Neural crest cell (in vitro differentiated cells): ENCODE measurements around the gene SLC38A5. TPM values are rescaled to one million over a fixed set of nuclear protein-coding genes. Genes with fewer than 3 reads are reported as not detected.

Source experiments
- DNase-seq: peaks from one replicate; pipeline ENCODE4 v3.0.0; 2021; ENCODE audit warnings: low read depth, mixed read lengths, low spot score
- H3K27ac Mint-ChIP-seq: one replicate; pipeline ENCODE4 v1.8.0; 2021; ENCODE audit warnings: mild to moderate bottlenecking, mixed read lengths; ENCODE audit not compliant: unreplicated experiment
- H3K27me3 Mint-ChIP-seq: 2 replicates; pipeline ENCODE4 v1.8.0; 2021; ENCODE audit warnings: low read depth, mild to moderate bottlenecking, mixed read lengths
- H3K36me3 Mint-ChIP-seq: 2 replicates; pipeline ENCODE4 v1.8.0; 2021; ENCODE audit warnings: low read depth, mild to moderate bottlenecking, mixed read lengths
- H3K4me1 Mint-ChIP-seq: 2 replicates; pipeline ENCODE4 v1.8.0; 2021; ENCODE audit warnings: mixed read lengths
- H3K4me3 Mint-ChIP-seq: one replicate; pipeline ENCODE4 v1.8.0; 2021; ENCODE audit warnings: mild to moderate bottlenecking, mixed read lengths
- H3K9me3 Mint-ChIP-seq: 2 replicates; pipeline ENCODE4 v1.8.0; 2021; ENCODE audit warnings: mixed read lengths
- total RNA-seq: library from RNA; stranded (reverse); gene quantifications from 2 replicates; pipeline ENCODE4 v1.2.1, GENCODE V29; 2021
- TF ChIP-seq, protein P1 (sequence below): fragments of 200-600 bp; sonication (generic); conservative IDR thresholded peaks from 2 replicates; pipeline ENCODE4 v1.5.0; 2021; ENCODE audit warnings: antibody characterized with exemption, mild to moderate bottlenecking

Gene SLC38A5
- total RNA-seq, 1 donor from 2014 or later, result 8.8 TPM

DNA sequence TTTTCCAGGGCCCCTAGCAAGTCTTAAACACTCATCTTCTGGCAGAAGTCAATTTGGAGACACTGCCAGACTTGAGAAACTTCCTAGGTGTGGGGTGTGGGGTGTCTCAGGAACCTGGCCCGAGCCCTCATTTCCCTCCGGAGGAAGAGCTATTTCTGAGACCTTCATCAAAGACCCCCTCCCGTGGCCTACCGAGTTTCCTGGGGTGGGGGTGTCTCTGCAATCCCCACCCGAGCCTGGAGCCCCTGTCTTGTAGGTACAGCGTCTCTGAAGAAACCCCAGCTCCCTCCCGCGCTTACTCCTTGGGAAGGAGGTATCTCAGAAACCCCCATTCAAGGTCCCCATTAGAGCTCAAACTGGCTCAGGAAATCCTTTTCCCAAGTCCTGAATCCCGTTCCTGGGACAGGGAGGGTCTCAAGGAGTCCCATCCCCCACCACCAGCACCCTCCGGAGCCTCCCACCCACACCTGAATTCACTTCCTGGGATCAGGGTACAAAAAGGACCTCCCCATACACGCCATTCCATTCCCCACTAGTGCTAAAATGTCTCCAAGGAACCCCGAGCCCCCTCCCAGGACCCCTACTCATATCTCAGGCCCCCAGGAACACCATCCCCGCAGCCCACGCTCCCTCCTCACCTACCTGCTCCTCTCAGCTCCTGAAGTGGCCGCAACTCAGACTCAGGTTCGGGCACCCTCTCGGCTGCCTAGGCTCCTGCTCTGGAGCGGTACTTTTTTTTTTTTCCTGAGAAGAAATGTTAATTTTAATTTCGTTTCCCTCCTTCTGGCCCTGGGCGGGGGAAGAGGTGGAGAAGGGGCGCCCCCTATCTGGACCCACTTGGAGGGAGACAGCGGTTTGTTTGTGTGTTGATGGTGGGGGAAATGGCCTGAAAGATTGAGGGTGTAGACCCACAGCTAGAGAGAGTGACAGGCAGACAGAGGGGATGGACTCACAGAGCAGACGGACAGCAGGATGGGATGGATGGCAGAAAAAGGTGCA, 1.1 kb downstream of the SLC38A5 start:
- Mint-ChIP-seq H3K4me1 (peaks cover 18% of the 10 kb centered on the region), H3K27ac (no peak overlapping the region), H3K9me3 (no peaks in the 10 kb centered on the region), H3K27me3 (peaks cover 33% of the 10 kb centered on the region), H3K36me3 (peaks cover 6% of the 10 kb centered on the region), H3K4me3 (peak overlapping the region; percentile 32)
- no peak for DNase-seq
- TF ChIP-seq, protein P1, sequence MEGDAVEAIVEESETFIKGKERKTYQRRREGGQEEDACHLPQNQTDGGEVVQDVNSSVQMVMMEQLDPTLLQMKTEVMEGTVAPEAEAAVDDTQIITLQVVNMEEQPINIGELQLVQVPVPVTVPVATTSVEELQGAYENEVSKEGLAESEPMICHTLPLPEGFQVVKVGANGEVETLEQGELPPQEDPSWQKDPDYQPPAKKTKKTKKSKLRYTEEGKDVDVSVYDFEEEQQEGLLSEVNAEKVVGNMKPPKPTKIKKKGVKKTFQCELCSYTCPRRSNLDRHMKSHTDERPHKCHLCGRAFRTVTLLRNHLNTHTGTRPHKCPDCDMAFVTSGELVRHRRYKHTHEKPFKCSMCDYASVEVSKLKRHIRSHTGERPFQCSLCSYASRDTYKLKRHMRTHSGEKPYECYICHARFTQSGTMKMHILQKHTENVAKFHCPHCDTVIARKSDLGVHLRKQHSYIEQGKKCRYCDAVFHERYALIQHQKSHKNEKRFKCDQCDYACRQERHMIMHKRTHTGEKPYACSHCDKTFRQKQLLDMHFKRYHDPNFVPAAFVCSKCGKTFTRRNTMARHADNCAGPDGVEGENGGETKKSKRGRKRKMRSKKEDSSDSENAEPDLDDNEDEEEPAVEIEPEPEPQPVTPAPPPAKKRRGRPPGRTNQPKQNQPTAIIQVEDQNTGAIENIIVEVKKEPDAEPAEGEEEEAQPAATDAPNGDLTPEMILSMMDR, result no peak

DNA sequence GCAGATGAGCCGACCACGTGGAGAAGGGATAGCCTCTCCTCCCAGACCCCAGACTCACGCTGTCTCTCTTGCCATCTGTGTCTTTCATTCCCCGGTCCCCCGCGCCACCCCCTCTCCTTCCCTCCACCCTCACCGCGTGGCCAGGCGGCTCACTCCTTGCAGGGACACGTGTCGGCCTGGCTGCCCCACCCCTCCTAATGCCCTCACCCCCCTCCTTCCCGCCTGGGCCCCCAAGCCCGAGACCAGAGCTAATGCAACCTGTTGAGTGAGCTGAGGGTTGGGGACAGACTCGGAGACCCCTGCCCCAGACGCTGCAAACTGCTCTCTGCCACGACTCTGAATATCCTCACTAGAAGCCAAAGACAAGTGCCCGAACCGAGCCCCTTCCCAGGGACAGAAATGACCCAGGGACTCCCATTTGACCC, 1.8 kb downstream of the SLC38A5 start:
- TF ChIP-seq, protein P1, result no peak
- H3K4me1 Mint-ChIP-seq, result peaks cover 17% of the 10 kb centered on the region

DNA sequence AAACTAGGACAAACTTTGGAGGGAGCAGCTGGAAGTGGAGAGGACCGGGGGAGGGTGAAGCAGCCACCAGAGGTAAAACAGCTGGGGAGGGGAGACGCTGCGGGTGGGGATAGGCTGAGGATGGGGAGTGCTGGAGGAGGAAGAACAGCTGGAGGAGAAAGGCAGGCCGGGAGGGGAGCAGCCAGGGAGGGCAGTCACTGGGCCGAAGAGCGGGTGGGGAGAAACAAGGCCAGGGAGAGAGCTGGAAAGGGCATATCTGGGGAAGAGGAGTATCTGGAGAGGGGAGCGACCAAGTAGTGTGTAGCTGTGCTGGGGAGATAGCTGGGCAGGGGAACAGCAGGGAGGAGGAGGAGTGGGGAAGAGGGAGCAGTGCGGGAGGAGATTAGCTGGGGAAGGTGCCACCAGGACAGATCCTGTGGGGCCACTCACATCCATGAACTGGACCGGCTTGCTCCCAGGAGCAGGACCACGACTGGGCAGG, 2.7 kb downstream of the SLC38A5 start:
- DNase-seq, result no peak
- TF ChIP-seq, protein P1, result no peak
- Mint-ChIP-seq H3K4me1 (peaks cover 11% of the 10 kb centered on the region), H3K9me3 (no peaks in the 10 kb centered on the region), H3K27ac (no peak overlapping the region), H3K36me3 (peaks cover 4% of the 10 kb centered on the region), H3K4me3 (no peak overlapping the region), H3K27me3 (peaks cover 33% of the 10 kb centered on the region)

More for the DNA sequence above, 1.8 kb downstream of the SLC38A5 start:
- no peak for DNase-seq
- H3K36me3 Mint-ChIP-seq, result peaks cover 4% of the 10 kb centered on the region
- no peaks in the 10 kb centered on the region for H3K9me3 Mint-ChIP-seq
- H3K4me3 Mint-ChIP-seq, result peak overlapping the region; percentile 24
- H3K27ac Mint-ChIP-seq, result no peak overlapping the region
- H3K27me3 Mint-ChIP-seq, result peaks cover 33% of the 10 kb centered on the region

DNA sequence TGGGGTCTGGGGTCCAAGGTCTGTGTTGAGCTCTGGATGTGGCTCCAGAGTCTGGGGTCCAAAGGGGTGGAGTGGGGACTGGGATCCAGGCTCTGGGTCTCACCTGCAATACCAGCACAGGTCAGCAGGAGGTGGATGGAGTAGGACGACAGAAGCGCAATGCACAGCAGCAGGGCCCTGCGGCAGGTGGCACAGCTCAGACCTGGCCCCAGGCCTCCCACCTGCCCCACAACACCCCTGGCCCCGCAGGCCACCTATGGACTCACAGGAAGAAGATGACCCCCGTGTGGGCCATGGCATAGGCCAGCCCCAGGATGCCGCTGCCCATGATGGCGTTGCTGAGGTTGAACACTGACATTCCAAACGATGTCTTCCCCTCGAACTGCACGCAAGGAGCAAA, 3.4 kb downstream of the SLC38A5 start:
- DNase-seq, result no peak
- Mint-ChIP-seq H3K4me1 (peaks cover 11% of the 10 kb centered on the region), H3K27me3 (peaks cover 33% of the 10 kb centered on the region), H3K9me3 (no peaks in the 10 kb centered on the region), H3K36me3 (peaks cover 4% of the 10 kb centered on the region), H3K4me3 (no peak overlapping the region), H3K27ac (no peak overlapping the region)
- TF ChIP-seq, protein P1, result peak; percentile 33

DNA sequence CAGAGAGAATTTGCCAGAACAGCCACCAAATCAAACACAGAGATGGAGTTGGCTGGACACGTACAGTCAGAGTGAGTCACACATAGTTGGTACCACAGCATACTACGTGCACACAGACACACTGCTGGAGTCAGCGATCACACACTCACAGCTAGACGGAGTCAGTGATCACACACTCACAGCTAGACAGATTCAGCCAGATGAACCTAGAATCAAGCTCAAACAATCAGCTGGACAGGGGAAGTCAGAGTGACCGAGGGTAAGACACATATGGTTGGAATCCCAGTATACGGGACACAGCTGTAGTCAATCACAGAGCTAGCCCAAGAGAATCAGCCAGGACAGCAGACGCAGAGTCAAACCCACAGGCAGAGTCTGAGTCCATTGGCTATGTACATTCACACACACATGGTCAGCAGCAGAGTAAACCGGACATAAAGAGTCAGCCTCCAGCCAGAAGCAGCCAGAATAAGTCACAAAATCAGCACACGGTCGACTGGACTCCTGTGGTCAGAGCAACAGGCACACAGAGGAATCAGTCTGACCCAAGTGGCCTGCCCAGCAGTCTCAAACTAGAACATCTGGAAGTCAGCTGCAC, 4.6 kb downstream of the SLC38A5 start:
- peaks cover 11% of the 10 kb centered on the region for H3K4me1 Mint-ChIP-seq
- H3K27me3 Mint-ChIP-seq, result peaks cover 30% of the 10 kb centered on the region
- H3K27ac Mint-ChIP-seq, result peak overlapping the region; percentile 83
- peak overlapping the region; percentile 10 for H3K4me3 Mint-ChIP-seq
- no peaks in the 10 kb centered on the region for H3K9me3 Mint-ChIP-seq
- no peak for DNase-seq
- peaks cover 4% of the 10 kb centered on the region for H3K36me3 Mint-ChIP-seq
- TF ChIP-seq, protein P1, result no peak
